Parathyroid adenoma (tissue), 2 donors: Measurements from ENCODE around the gene PDE4D.

Experiments used
- H2AFZ ChIP-seq: fragments of 300-600 bp; sonication (generic); one replicate; pipeline ENCODE4 v1.7.0; 2017; ENCODE audit warnings: antibody characterized with exemption, mild to moderate bottlenecking
- H3K27ac ChIP-seq: fragments of 300-600 bp; sonication (generic); one replicate; pipeline ENCODE4 v1.7.0; 2017
- H3K27me3 ChIP-seq: fragments of 300-600 bp; sonication (generic); one replicate; pipeline ENCODE4 v1.7.0; 2017; ENCODE audit warnings: low read length; ENCODE audit not compliant: control insufficient read depth, insufficient read depth
- H3K36me3 ChIP-seq: fragments of 300-600 bp; sonication (generic); one replicate; pipeline ENCODE4 v1.7.0; 2017; ENCODE audit warnings: low read length; ENCODE audit not compliant: control insufficient read depth, insufficient read depth
- H3K4me1 ChIP-seq: fragments of 300-600 bp; sonication (generic); one replicate; pipeline ENCODE4 v1.7.0; 2017; ENCODE audit warnings: control low read depth
- H3K4me2 ChIP-seq: fragments of 300-600 bp; sonication (generic); one replicate; pipeline ENCODE4 v1.7.0; 2017; ENCODE audit warnings: low read length
- H3K4me3 ChIP-seq: fragments of 300-600 bp; sonication (generic); one replicate; pipeline ENCODE4 v1.7.0; 2017; ENCODE audit warnings: low read depth, low read length
- H3K79me2 ChIP-seq: fragments of 300-600 bp; sonication (generic); one replicate; pipeline ENCODE4 v1.7.0; 2017; ENCODE audit warnings: control low read depth
- H3K9ac ChIP-seq: fragments of 300-600 bp; sonication (generic); one replicate; pipeline ENCODE4 v1.7.0; 2017; ENCODE audit warnings: mild to moderate bottlenecking
- H3K9me3 ChIP-seq: fragments of 300-600 bp; sonication (generic); one replicate; pipeline ENCODE4 v1.7.0; 2017; ENCODE audit warnings: low read length; ENCODE audit not compliant: control insufficient read depth
- CTCF ChIP-seq: fragments of 300-600 bp; sonication (generic); IDR thresholded peaks from one replicate; pipeline ENCODE4 v1.7.0; 2017; ENCODE audit warnings: antibody characterized with exemption, mild to moderate bottlenecking
- donor health status: primary hyperparathyroidism.

The PDE4D gene

GRCh38 chr5:58972301-58972700 is 921.2 kb downstream of the PDE4D start:
- Histone ChIP-seq H3K27me3 (no peaks in the 10 kb centered on the region), H3K4me3 (no peak overlapping the region), H2AFZ (no peak overlapping the region), H3K4me2 (no peak overlapping the region), H3K9ac (no peak overlapping the region), H3K36me3 (no peaks in the 10 kb centered on the region), H3K79me2 (no peaks in the 10 kb centered on the region), H3K4me1 (no peaks in the 10 kb centered on the region), H3K27ac (no peak overlapping the region), H3K9me3 (no peaks in the 10 kb centered on the region)
- TF ChIP-seq CTCF = no peak

GRCh38 chr5:58970766-58971165 is 922.8 kb downstream of the PDE4D start:
- H3K4me3 ChIP-seq = no peak overlapping the region
- no peak for TF ChIP-seq CTCF
- H3K4me1 ChIP-seq = no peaks in the 10 kb centered on the region
- no peaks in the 10 kb centered on the region for H3K27me3 ChIP-seq
- no peaks in the 10 kb centered on the region for H3K79me2 ChIP-seq
- no peak overlapping the region for H3K4me2 ChIP-seq
- H3K36me3 ChIP-seq = no peaks in the 10 kb centered on the region
- no peaks in the 10 kb centered on the region for H3K9me3 ChIP-seq
- no peak overlapping the region for H3K27ac ChIP-seq
- H3K9ac ChIP-seq = no peak overlapping the region
- no peak overlapping the region for H2AFZ ChIP-seq

GRCh38 chr5:58969795-58970194 is 923.7 kb downstream of the PDE4D start:
- H3K36me3 ChIP-seq = no peaks in the 10 kb centered on the region
- H3K27me3 ChIP-seq = no peaks in the 10 kb centered on the region
- H3K9me3 ChIP-seq = no peaks in the 10 kb centered on the region

GRCh38 chr5:58969253-58969652 is 924.3 kb downstream of the PDE4D start:
- H3K4me1 ChIP-seq = no peaks in the 10 kb centered on the region
- H3K4me2 ChIP-seq = no peak overlapping the region
- no peak for TF ChIP-seq CTCF
- no peaks in the 10 kb centered on the region for H3K9me3 ChIP-seq
- no peaks in the 10 kb centered on the region for H3K79me2 ChIP-seq
- H3K27ac ChIP-seq = no peak overlapping the region
- no peak overlapping the region for H3K9ac ChIP-seq
- no peaks in the 10 kb centered on the region for H3K27me3 ChIP-seq
- no peaks in the 10 kb centered on the region for H3K36me3 ChIP-seq
- no peak overlapping the region for H2AFZ ChIP-seq
- no peak overlapping the region for H3K4me3 ChIP-seq

More at GRCh38 chr5:58969795-58970194, 923.7 kb downstream of the PDE4D start:
- Histone ChIP-seq H3K4me3 (no peak overlapping the region), H3K9ac (no peak overlapping the region), H3K4me1 (no peaks in the 10 kb centered on the region), H3K79me2 (no peaks in the 10 kb centered on the region), H3K27ac (no peak overlapping the region), H3K4me2 (no peak overlapping the region), H2AFZ (no peak overlapping the region)
- no peak for TF ChIP-seq CTCF

GRCh38 chr5:58968350-58968749 is 925.2 kb downstream of the PDE4D start:
- no peak overlapping the region for H3K9ac ChIP-seq
- H3K4me1 ChIP-seq = no peaks in the 10 kb centered on the region
- no peak overlapping the region for H3K27ac ChIP-seq
- H3K4me2 ChIP-seq = no peak overlapping the region
- H2AFZ ChIP-seq = no peak overlapping the region
- no peaks in the 10 kb centered on the region for H3K9me3 ChIP-seq
- TF ChIP-seq CTCF = no peak
- no peaks in the 10 kb centered on the region for H3K36me3 ChIP-seq
- H3K4me3 ChIP-seq = no peak overlapping the region
- no peaks in the 10 kb centered on the region for H3K79me2 ChIP-seq
- H3K27me3 ChIP-seq = no peaks in the 10 kb centered on the region
